ENCODE measurements around the gene SLC44A4.
"Not testable (repeated sequence)": the region's sequence is repeated elsewhere in the genome, so short reads cannot be mapped to it uniquely, and the experiment has no call there.

SLC44A4 gene

GRCh38 chr6:31825553-31825952 is 53.2 kb downstream of the SLC44A4 start:
- no peak for DNase-seq

- DNase-seq: peak; percentile 49
These were observed 55.1 kb downstream of the SLC44A4 start for GRCh38 chr6:31823592-31824196.

- peak; percentile 94 for DNase-seq
These were observed 56.6 kb downstream of the SLC44A4 start for GRCh38 chr6:31822036-31822821.

- peak; percentile 68 for DNase-seq
These were observed 57.3 kb downstream of the SLC44A4 start for GRCh38 chr6:31821301-31822035.

- not testable (repeated sequence) for DNase-seq
These were observed 58.4 kb downstream of the SLC44A4 start for GRCh38 chr6:31820399-31820798.

GRCh38 chr6:31819871-31820299 is 58.9 kb downstream of the SLC44A4 start:
- no peak for DNase-seq

GRCh38 chr6:31817929-31818511 is 60.8 kb downstream of the SLC44A4 start:
- not testable (repeated sequence) for DNase-seq

GRCh38 chr6:31817133-31817928 is 61.5 kb downstream of the SLC44A4 start:
- DNase-seq: peak; percentile 68

GRCh38 chr6:31815025-31815838 is 63.6 kb downstream of the SLC44A4 start, which contains the start of the genes HSPA1A and HSPA1L:
HSPA1A (plus strand) TSS chr6:31815543; CDS start chr6:31815757, 214 bp downstream.
HSPA1L (minus strand) TSS chr6:31815283; CDS start chr6:31811972, 3,311 bp downstream.
- DNase-seq: peak; percentile 95

GRCh38 chr6:31814677-31815024 is 64.1 kb downstream of the SLC44A4 start:
- DNase-seq: peak; percentile 98

GRCh38 chr6:31813465-31813849 is 65.3 kb downstream of the SLC44A4 start:
- no peak for DNase-seq
